Activated gamma-delta T cell treated with Interleukin-2 at 50 U/mL for 16 hours (primary cell): Measurements from ENCODE around the gene LARP1B.
"Not testable (repeated sequence)": the region's sequence is repeated elsewhere in the genome, so short reads cannot be mapped to it uniquely, and the experiment has no call there.

Experiments
- DNase-seq: peaks from one replicate; pipeline ENCODE4 v3.0.0-alpha.2; 2020

LARP1B gene

DNA sequence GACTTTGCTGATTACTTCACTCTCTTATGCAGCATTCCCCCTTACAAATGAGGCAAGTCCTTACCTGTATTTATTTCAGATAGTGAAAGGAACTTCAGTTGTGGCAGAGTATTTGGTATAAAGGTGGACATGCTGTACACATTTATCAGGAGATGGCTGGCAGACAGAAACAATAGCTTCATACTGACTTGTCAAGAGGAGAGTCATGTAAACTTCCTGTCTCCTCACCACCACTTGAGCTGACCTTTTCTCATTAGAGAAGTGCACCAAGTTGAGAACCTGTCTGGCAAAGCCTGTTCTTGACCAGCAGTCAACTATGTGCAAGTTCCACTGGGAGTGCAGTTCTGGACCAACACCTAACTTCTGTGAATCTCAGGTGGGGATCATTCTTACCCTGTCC is 80.8 kb downstream of the LARP1B start:
- DNase-seq = no peak

DNA sequence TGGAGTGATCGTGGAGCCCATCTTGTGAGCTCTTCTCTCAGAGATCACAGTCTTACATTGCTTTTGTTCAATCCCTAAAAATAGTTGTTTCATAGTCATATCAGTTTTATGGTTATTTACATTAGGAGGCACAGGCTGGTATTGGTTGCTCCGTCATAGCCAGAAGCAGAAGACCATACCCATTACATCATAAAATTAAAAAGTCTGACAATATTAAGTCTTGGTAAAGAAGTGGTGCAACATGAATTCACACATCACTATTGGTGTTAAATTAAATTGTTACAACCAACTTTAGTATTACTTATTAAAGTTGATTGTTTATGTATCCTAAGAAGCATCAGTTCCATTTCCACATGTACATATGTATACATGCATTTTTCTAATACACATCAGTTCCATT is 84.6 kb downstream of the LARP1B start:
- DNase-seq = no peak

DNA sequence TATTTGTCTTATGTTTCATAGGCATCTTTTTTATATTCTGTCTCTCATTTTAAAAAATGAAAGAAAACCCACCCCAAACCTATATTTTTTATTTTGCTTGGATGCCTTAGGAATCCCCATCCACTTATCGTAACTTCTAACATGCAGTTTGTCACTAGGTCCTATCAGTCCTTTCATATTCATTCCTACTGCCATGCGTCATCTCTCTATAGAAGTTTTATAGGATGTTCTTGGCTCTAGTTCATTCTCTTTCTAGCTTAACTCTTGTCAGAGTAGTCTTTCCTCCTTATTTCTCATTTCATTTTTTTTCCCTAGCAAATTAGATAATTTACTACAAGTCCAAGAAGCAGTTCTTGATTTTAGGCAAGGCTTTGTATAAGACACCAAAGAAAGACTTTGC is 92.7 kb downstream of the LARP1B start:
- no peak for DNase-seq

DNA sequence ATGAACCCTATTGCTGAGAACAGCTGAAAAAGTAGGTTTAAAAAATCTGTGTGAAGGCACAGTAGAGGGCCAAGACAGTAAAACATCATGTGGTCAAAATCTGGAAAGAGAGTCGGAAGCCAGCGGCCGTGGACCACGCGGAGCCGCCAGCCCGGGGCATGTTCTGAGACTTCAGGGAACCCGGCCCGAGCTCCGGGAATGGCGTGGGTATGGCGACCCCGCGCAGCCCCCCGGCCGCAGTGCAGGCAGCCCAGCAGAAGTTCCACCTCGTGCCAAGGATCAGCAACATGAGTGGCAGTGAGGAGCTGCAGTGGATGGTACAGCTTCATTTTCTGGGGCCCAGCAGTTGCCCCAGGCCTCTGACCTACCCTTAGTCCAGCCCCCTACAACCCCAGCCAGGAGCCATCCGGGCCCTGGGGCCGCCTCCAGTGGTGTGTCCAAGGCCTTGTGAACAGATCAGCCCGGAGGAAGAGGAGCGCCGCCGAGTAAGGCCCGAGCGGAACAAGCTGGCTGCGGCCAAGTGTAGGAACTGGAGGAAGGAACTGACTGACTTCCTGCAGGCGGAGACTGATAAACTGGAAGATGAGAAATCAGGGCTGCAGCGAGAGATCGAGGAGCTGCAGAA is 94.2 kb downstream of the LARP1B start:
- DNase-seq = no peak

DNA sequence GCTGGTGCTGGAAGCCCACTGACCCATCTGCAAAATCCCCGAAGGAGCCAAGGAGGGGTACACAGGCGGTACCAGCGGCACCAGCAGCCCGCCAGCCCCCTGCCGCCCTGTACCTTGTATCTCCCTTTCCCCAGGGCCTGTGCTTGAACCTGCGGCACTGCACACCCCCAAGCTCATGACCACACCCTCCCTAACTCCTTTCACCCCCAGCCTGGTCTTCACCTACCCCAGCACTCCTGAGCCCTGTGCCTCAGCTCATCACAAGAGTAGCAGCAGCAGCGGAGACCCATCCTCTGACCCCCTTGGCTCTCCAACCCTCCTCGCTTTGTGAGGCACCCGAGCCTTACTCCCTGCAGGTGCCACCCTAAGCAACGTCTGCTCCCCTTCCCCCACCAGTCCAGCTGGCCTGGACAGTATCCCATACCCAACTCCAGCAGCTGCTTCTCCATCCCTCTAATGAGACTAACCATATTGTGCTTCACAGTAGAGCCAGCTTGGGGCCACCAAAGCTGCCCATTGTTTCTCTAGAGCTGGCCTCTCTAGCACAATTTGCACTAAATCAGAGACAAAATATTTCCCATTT is 94.9 kb downstream of the LARP1B start:
- DNase-seq = no peak

DNA sequence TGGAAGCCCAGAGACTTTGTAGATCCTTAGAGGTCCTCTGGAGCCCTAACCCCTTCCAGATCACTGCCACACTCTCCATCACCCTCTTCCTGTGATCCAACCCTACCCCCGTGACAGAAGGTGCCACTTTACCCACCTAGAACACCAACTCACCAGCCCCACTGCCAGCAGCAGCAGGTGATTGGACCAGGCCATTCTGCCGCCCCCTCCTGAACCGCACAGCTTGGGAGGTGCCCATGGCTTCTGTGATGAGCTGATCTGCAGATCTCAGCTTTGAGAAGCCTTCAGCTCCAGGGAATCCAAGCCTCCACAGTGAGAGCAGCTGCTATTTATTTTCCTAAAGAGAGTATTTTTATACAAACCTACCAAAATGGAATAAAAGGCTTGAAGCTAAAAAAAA is 95.4 kb downstream of the LARP1B start:
- not testable (repeated sequence) for DNase-seq

DNA sequence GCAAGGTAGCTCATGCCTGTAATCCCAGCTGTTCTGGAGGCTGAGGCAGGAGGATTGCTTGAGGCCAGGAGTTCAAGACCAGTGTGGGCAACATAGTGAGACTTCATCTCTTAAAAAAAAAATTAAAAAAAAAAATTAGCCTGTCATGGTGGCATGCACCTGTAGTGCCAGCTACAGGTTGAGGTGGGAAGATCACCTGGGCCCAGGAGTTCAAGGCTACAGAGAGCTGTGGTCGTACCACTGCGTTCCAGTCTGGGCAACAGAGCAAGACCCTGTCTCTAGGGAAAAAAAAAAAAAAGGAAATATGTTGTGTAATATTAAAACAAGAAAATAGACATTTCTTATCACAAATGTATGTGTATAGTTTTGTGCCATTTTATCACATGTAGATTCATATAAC is 97.8 kb downstream of the LARP1B start:
- DNase-seq = no peak

DNA sequence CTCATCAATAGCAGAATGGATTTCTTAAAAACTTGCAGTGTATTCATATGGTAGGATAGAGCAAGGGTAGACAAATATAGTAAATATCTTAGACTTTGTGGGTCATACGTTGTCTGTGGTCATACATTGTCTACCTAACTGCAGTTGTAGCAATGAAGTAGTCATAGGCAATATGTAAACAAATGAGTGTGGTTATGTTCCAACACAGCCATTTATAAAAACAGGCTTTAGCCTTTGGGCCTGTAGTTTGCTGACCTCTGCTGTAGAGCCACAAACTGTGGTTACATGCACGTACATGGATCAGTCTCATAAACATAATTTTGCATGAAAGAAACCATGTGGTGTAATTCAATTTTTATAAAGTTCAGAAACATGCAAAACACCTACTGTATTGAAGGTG is 98.9 kb downstream of the LARP1B start:
- no peak for DNase-seq

DNA sequence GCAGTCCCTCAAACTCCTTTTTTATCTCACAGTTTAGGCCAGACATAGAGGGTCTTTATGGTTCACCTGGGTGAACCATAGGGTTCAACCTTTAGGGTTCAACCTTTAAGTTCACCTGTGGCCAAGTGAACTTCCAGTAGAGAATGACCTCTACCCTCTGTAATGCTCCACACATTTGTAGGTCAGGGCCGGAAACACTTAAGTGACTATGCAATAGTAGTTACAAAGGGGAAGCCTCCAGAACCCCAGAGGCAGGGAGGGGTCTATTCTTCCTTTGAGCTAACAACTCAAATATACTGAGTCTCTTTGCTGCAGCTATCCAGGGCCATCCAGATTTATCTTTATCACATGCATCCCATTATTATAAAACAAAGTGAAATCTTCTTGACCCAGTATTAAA is 100.0 kb downstream of the LARP1B start:
- no peak for DNase-seq

DNA sequence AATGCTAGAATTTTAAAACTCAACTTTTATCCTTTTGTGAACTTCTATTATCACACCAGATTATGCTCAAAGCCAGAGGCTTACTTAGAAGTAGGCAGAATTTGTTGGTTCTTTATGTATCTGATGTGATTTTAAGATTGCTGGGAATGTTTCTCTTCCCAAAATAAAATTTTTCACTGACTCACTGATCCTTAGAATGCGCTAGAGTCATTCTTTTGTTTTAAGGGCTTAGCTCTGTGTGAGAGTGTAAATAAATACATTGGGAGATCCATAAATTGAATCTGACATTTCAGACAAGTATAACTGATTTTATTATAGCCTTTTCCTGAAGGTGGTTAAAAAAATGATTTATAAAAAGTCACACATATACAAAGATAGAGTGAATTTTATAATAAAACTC is 101.3 kb downstream of the LARP1B start:
- no peak for DNase-seq

DNA sequence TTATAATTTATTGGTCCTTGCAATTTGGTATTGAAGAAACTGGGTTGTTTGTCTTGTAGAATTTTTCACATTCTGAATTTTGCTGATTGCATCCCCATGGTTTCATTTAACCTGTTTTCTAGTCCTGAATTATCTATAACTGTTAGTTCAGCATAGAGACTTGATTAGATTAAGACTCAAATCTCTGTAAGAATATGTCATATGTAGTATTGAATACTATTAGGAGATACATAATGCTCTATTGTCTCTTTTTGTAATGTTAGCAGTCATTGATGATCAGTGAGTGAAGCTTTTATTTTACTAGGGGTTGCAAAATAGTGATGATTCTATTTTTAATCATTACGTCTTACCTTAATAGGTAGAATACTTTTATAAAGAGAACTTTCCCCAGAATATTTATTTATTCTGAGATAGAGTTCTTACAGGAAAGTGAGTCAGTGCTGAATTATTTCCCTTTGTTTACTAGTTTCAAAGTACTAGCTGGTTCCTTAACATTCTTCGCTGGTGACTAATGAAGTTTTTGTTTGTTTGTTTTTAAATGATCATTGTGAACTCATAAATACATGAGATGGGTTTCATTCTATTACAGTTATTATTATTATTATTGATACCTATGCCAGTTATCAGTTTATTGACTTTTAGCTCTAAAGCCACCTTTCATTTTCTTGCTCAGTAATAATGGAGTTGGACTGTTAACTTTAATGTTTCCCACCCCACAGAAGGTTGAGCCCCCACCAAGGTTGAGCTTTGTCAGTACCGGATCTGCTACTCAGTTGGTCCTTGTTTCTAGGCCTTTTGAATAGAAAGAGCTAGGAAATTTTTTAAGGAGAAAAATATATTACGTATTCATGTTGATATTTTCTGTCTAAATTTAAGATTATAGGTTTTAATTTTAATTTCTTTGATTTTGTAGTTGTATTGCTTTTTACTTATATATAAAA is 102.3 kb downstream of the LARP1B start:
- no peak for DNase-seq

DNA sequence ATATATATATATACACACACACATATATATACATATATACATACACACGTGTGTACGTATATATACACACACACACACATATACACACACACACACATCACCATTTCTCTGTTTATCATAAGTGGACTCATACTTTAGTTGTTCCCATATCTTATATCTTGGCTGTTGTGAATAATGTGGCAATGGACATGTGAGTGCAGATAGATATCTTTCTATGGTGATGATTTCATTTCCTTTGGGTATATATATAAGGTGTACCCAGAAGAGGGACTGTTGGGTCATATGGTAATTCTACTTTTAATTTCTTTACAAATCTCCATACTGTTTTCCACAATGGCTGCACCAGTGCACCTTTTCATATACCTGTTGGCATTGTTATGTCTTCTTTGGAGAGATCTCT is 105.9 kb downstream of the LARP1B start:
- no peak for DNase-seq

DNA sequence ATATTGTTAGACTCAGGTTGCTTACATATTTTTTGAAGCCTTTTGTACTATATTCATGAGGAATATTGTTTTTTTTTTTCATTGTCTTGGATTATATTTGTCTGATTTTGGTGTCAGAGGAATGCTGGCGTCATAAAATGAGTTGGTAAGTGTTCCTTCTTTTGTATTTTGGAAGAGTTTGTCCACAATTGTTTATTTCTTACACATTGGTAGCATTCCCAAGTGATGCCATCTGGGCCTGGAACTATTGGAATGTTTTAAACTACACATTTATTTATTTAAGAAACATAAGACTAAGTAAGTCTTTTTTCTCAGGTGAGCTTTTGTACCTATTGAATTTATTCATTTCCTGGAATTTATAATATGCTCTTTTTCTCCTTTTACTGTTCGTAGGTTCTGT is 107.6 kb downstream of the LARP1B start:
- DNase-seq = no peak

DNA sequence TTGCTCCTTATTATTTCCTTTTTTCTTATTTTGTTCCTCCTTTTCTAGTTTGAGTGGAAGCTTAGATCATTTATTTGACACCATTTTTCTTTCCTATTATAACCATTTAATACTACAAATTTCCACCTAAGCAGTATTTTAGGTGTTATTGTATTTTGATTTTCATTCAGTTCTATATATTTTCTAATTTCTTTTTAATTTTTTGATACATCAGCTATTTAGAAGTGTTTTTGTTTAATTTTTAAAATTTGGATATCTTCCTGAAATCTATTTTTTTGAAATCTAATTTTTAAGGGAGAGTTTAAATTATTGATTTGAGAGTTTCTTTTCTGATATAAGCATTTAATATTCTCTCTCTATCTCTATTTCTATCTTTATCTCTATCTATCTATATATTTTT is 108.1 kb downstream of the LARP1B start:
- DNase-seq = no peak

DNA sequence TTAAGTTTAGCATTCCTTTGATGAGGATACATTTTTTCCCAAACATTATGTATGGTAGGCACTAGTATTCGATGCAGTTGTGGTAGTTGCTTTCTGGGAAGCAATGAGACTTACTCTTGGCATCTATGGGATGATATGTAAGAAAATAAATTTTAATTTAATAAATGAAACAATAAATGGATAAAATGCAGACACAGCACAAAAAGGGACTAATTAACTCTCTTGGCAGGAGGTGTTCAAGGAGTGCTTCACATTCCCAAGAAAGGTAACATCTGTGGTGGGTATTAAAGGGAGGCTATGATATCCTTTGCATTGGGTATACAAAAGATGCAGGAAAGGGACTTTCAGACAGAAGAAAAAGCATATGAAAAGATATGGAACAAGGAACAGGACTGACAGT is 115.5 kb downstream of the LARP1B start:
- no peak for DNase-seq

DNA sequence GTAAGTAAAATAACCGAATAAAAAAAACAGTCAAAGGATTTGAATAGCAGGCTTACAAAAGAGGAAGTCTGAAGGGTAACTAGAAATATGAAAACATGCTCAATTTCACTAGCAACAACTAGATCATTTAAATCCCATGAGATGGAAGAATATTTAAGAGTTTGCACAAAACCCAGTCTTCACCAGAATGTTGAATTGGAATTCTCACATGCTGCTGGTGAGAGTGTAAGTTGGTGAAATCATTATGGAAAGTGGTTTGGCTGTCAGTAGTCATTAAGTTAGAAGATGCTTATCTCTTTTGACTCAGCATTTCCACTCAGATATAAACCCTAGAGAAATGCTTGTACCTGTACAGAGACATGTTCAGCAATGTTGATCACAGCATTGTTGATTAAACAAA is 116.4 kb downstream of the LARP1B start:
- no peak for DNase-seq

DNA sequence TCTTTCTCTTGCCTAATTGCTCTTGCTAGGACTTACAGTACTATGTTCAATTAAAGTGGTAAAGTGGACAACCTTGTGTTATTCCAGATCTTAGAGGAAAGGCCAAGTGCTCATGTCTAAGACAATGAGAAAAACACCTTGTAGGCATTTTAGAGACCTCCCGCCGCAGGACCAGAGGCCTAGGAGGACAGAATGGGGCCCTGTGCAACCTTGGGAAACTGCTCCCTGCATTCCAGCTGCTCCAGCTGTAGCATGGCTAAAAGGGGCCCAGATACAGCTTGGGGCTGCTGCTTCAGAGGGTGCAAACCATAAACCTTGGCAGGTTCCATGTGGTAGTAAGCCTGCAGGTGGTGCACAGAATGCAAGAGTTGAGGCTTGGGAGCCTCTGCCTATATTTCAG is 125.5 kb downstream of the LARP1B start:
- DNase-seq = no peak

DNA sequence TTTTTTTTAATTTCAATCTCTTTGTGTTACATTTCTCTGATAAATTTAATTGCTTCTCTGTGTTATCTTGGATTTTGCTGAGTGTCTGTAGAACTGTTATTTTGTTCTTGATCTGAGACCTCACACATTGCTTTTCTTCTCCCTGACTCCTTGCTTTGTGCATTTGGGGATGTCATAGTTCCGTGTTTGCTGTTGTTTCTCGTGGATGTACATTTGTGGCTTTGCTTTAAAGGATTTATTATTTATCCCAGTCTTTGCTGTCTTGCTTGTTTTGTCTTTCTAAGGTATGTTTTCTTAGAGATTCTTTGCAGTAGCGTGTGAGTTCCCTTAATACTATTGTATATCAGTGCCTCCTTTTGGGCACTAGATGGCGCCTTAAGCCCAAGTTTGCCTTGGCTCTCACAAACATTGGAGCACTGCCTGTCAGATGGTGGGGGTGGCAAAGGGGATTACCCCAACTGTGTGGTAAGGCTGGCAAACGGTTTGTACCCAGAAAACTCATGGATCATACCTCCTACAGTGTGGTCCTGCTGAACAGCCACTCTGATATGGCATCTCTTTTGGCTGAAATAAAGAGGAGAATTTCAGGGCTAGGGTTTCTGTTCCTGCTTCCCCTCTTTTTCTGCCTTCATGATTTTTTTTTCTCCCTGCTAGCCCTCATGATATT is 130.1 kb downstream of the LARP1B start:
- peak; percentile 54 for DNase-seq

DNA sequence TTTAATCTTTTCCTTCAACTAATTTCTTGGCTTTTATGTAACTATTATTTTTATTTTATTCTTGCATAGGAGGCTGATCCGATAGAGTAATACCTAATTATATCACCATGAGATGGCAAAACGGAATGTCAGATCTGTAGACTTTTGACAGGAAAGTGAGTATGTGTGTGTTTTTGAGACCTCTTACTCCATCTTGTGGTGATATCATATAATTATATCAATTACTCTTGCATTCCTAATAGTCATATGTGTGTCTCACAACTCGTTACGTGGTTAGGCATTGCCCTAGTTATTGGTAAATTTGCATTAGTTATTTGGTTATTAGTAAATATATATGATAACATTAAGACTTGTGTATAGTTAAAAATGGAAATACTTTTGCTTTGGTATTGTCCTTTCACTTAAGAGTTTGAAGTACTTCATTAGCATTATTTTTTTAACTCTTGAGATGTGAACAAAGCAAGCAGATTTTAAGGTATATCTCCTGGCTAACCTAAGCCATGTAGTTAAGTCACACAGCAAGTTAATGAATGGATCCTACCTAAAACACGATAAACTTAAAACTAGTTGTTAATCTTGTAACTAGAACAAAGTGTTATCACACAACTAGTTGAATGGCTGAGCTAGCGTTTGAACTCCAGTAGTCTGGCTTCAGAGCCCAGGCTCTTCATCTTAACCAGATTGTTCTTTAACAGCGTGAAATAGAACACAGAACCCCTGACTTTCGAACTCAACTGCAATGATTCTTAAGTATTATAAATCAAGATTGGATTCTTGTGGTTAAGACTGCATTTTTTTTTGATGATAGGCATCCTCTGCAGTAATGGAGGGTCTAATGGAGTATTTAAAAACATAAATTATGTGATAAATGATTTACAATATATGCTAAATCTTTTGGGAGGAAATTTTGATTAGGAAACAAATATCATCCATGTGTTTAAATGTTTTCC is 159.4 kb downstream of the LARP1B start:
- no peak for DNase-seq

DNA sequence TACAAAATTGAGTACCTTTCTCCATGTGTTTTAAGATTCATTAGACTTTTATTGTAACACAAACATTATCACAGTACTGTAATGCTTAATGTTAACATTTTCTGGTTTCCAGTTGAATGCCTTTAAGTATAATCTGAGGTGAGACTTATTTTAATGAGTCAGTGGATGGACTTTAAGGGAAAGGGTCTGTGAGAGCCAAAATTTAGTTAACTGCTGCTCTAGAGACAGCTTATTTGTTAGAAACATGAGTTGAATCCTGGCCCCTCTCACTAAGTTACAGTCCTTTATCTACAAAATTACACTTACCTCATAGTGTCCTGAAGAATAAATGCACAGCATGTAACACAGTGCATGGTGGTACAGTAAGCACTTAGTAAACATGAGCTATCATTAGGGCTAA is 160.5 kb downstream of the LARP1B start:
- no peak for DNase-seq

DNA sequence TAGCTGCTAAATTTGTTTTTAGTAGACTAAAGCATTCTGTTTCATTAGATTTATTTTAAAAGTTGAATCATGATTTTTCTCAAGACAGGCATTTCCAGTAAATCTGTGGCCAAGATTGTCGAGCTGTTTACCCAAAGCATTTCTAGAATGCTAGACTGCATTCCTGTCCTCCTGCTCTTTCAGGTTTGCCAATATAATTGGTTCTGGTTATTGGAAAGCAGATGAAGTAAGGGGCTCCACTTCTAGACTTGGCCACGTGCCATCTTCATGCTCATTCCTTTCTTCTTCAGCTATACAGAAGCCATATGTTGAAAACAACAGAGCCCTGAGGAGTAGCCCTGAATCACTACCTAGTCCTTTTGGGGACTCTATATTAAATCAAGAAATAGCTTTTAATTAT is 164.0 kb downstream of the LARP1B start:
- DNase-seq = no peak

DNA sequence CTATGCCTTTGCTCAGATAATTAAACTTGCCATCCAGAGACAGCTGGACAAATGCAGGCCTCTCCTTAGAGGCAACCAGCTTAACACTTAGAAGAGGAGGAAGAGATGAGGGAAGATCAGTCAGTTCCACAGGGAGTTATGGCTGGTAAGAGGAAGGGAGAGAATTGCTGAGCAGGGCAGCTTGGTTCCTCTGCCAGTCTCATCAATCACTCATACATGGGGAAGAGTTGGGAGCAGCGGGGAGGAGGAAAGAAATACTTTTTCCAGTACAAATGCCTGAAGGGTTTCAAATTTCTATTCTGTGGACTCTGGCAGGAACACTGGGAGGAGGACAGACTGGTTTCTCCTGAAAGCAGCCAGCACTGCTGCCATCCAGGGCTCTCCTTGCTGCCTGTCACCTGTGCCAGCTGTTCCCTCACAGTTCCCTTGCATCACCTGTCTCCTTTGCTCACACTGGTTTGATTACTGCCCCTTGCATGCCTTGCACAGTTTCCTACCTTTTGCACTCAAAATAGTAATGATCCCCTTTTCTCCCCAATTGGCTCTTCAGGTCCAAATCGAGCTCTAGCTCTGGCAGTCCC is 167.0 kb downstream of the LARP1B start:
- DNase-seq = no peak
